Limb (tissue), 2 donors: ENCODE measurements around the gene ONECUT3.
"Not testable (repeated sequence)": the region's sequence is repeated elsewhere in the genome, so short reads cannot be mapped to it uniquely, and the experiment has no call there.

Experiments used
- DNase-seq, 2 donors: peaks; one replicate each; pipeline ENCODE4 v3.0.0-alpha.2; 2016; ENCODE audit errors: extremely low spot score in 2 of 2

ONECUT3 gene

GRCh38 chr19:1752757-1753728, at the start of gene ONECUT3:
Gene ONECUT3, plus strand, starts transcription at chr19:1753506. Its CDS starts 157 bp downstream, at chr19:1753663.
- DNase-seq, result peak in 1 of 2 donors; percentile 42

- no peak for DNase-seq
These were observed 49.0 kb upstream of the ONECUT3 start for GRCh38 chr19:1704339-1704738.

GRCh38 chr19:1705367-1705766, 47.9 kb upstream of the ONECUT3 start:
- no peak for DNase-seq

- DNase-seq, result not testable (repeated sequence)
These were observed 46.7 kb upstream of the ONECUT3 start for GRCh38 chr19:1706646-1707045.

- DNase-seq, result no peak
These were observed 46.1 kb upstream of the ONECUT3 start for GRCh38 chr19:1707240-1707639.

GRCh38 chr19:1713170-1713569, 40.1 kb upstream of the ONECUT3 start:
- DNase-seq, result no peak

GRCh38 chr19:1715540-1715939, 37.8 kb upstream of the ONECUT3 start:
- DNase-seq, result no peak

- no peak for DNase-seq
These were observed 35.9 kb upstream of the ONECUT3 start for GRCh38 chr19:1717200-1717969.

GRCh38 chr19:1717970-1718264, 35.4 kb upstream of the ONECUT3 start:
- no peak for DNase-seq

GRCh38 chr19:1718420-1719291, 34.6 kb upstream of the ONECUT3 start:
- no peak for DNase-seq

GRCh38 chr19:1719519-1719918, 33.8 kb upstream of the ONECUT3 start:
- no peak for DNase-seq

- no peak for DNase-seq
These were observed 33.1 kb upstream of the ONECUT3 start for GRCh38 chr19:1720237-1720636.

GRCh38 chr19:1725100-1726064, 27.9 kb upstream of the ONECUT3 start:
- peak; percentile 48 to 85 for DNase-seq

- DNase-seq, result no peak
These were observed 24.3 kb upstream of the ONECUT3 start for GRCh38 chr19:1728816-1729567.

- DNase-seq, result no peak
These were observed 23.8 kb upstream of the ONECUT3 start for GRCh38 chr19:1729568-1729925.

- no peak for DNase-seq
These were observed 23.1 kb upstream of the ONECUT3 start for GRCh38 chr19:1730157-1730556.

GRCh38 chr19:1734321-1734966, 18.9 kb upstream of the ONECUT3 start:
- DNase-seq, result no peak

GRCh38 chr19:1736280-1736679, 17.0 kb upstream of the ONECUT3 start:
- DNase-seq, result no peak

GRCh38 chr19:1736927-1737326, 16.4 kb upstream of the ONECUT3 start:
- DNase-seq, result no peak
